Mucosa of stomach (tissue), 1 donor: ENCODE measurements around the gene PTX3.

Experiments used
- H3K27me3 ChIP-seq: one replicate; pipeline ENCODE4 v1.7.0; 2013; ENCODE audit warnings: mild to moderate bottlenecking, low read length; ENCODE audit not compliant: control insufficient read depth, insufficient read depth
- H3K36me3 ChIP-seq: one replicate; pipeline ENCODE4 v1.7.0; 2013; ENCODE audit warnings: low read length; ENCODE audit not compliant: control insufficient read depth, insufficient read depth
- H3K4me1 ChIP-seq: one replicate; pipeline ENCODE4 v1.7.0; 2013; ENCODE audit warnings: mild to moderate bottlenecking, low read length; ENCODE audit not compliant: control insufficient read depth, insufficient read depth
- H3K4me3 ChIP-seq: one replicate; pipeline ENCODE4 v1.7.0; 2013; ENCODE audit warnings: low read length
- H3K9ac ChIP-seq: one replicate; pipeline ENCODE4 v1.7.0; 2013; ENCODE audit warnings: mild to moderate bottlenecking, low read length, moderate library complexity
- H3K9me3 ChIP-seq: one replicate; pipeline ENCODE4 v1.7.0; 2013; ENCODE audit warnings: mild to moderate bottlenecking, low read length, moderate library complexity; ENCODE audit not compliant: control insufficient read depth
- donor health status: Pancreatic carcinoma.

The PTX3 gene

DNA sequence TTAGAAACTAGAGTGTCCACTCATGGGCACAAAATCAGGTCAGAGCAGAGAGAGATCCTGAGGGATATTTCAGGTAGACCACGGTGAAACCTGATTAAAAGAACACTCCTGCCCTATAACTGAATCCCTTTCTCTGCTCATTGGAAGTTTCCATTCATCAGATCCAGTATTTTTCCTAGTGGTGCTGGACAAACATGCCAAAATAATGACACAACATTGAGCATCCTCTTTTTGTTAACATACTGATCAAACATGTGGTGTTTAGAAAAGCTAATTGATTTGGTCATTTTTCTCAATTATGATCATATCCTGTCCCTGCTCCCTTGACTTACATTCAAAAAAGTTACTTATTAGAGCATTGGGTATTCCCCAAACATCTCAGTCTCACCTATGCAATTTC is 27.2 kb downstream of the PTX3 start:
- H3K36me3 ChIP-seq: no peaks in the 10 kb centered on the region
- no peaks in the 10 kb centered on the region for H3K9me3 ChIP-seq
- no peak overlapping the region for H3K4me3 ChIP-seq
- H3K4me1 ChIP-seq: no peaks in the 10 kb centered on the region
- no peak overlapping the region for H3K9ac ChIP-seq
- no peaks in the 10 kb centered on the region for H3K27me3 ChIP-seq

DNA sequence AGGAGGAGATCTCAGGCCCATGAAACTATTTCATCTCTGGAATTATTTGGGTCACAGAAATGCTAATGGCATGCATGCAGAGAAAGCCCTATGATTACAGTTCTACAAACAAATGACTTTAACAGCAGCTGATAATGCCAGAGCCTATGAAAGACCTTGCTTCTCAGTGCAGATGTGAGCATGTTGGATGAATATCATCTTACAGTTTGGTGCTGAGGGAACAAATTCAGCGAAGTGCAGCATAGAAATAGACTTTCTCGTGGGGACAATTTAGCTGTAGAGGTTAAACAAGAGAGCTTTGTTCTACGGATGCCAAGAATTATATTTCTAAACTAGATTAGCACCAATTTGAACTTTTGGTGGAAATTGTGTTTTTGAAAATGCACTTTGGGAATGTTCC is 27.7 kb downstream of the PTX3 start:
- Histone ChIP-seq H3K36me3 (no peaks in the 10 kb centered on the region), H3K4me3 (no peak overlapping the region), H3K9ac (no peak overlapping the region), H3K27me3 (no peaks in the 10 kb centered on the region), H3K4me1 (no peaks in the 10 kb centered on the region), H3K9me3 (no peaks in the 10 kb centered on the region)

DNA sequence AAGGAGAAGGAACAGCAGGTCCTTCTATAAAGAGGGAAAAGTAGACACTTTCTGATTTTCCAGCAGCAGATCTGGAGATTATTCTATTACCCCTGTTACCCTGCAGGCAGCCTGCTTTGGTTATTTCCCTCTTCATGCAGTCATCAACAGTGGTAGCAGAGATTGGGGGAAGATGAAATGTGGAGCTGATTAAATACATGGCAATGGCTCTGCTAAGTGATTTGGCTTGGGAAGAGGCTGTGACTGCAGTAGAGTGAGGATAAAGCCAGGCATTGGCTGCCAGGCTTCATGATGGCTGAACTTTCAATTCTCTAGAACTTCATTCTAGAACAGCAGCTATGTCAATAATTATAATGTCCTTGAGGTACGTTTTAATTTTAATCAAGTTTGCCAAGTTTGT is 29.1 kb downstream of the PTX3 start:
- no peaks in the 10 kb centered on the region for H3K27me3 ChIP-seq
- no peaks in the 10 kb centered on the region for H3K9me3 ChIP-seq
- H3K4me3 ChIP-seq: no peak overlapping the region
- H3K36me3 ChIP-seq: no peaks in the 10 kb centered on the region
- no peak overlapping the region for H3K9ac ChIP-seq
- H3K4me1 ChIP-seq: no peaks in the 10 kb centered on the region

DNA sequence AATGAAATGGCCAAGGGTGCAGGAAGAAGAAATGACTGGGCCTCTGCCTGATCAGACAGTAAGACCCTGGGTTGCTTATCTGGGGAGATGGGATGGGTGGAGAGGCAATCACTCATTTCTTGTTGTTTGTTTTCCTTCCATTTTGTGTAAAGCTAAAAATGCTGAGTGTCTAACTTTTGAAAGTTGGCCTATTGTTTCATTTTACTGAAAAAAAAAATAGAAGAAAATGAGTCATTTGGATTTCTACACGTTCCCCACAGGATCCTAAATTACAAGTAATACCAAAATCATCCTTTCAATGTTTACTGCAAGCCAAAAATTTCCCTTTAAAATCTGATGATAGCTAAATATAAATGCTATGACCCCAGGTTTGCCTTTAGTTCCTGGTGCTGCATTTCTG is 30.6 kb downstream of the PTX3 start:
- no peaks in the 10 kb centered on the region for H3K4me1 ChIP-seq
- H3K9me3 ChIP-seq: no peaks in the 10 kb centered on the region
- H3K4me3 ChIP-seq: no peak overlapping the region
- H3K36me3 ChIP-seq: no peaks in the 10 kb centered on the region
- no peaks in the 10 kb centered on the region for H3K27me3 ChIP-seq
- H3K9ac ChIP-seq: no peak overlapping the region

GRCh38 chr3:157469561-157470294 is 33.1 kb downstream of the PTX3 start:
- no peaks in the 10 kb centered on the region for H3K4me1 ChIP-seq
- H3K4me3 ChIP-seq: no peak overlapping the region
- H3K9me3 ChIP-seq: no peaks in the 10 kb centered on the region
- H3K36me3 ChIP-seq: no peaks in the 10 kb centered on the region
- H3K27me3 ChIP-seq: no peaks in the 10 kb centered on the region
- no peak overlapping the region for H3K9ac ChIP-seq

DNA sequence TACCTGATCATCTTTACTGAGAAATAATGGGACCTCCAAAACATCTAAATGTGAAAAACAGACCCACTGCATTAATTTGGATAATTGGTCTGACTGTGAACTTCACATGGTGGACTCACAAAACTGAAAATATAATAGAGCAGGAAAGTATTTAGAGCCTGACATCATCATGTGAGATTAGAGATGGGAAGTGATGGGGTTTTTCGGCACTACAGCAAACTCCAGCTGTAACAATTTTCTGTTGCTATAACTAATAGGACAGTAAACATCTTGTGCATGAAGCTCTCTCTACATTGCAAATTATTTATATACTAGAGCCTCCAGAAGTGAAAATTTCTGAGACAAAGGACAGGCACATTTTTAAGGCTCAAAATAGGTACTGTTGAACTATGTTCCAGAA is 34.4 kb downstream of the PTX3 start:
- no peaks in the 10 kb centered on the region for H3K27me3 ChIP-seq
- no peaks in the 10 kb centered on the region for H3K36me3 ChIP-seq
- no peaks in the 10 kb centered on the region for H3K9me3 ChIP-seq
- H3K9ac ChIP-seq: no peak overlapping the region
- no peak overlapping the region for H3K4me3 ChIP-seq
- H3K4me1 ChIP-seq: no peaks in the 10 kb centered on the region

- H3K9ac ChIP-seq: no peak overlapping the region
- no peaks in the 10 kb centered on the region for H3K36me3 ChIP-seq
- H3K9me3 ChIP-seq: no peaks in the 10 kb centered on the region
- no peaks in the 10 kb centered on the region for H3K27me3 ChIP-seq
- no peaks in the 10 kb centered on the region for H3K4me1 ChIP-seq
- no peak overlapping the region for H3K4me3 ChIP-seq
These were observed 36.0 kb downstream of the PTX3 start for GRCh38 chr3:157472648-157473047.

DNA sequence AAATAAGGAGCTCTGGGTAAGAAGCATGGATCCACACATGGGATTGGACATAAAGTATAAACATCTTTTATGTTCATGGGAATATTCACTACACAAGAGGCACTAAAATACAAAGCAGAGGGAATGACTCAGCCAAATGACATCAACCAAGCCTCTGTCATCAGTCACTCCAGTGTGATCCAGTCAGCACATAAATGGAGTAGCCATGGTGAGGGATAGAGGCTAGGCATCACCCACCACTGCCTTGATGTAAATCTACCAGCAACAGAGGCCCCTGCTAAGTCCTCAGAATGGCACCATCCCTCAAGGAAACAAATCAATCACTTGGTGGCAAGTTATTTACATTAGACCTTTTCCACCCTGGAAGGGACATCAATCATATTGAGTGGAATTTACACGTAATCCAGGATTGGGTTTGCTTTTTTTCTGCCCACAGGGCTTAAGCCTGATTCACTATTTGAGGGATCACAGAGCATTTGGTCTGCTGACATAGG is 39.3 kb downstream of the PTX3 start:
- no peaks in the 10 kb centered on the region for H3K4me1 ChIP-seq
- no peaks in the 10 kb centered on the region for H3K9me3 ChIP-seq
- no peak overlapping the region for H3K9ac ChIP-seq
- no peak overlapping the region for H3K4me3 ChIP-seq
- H3K36me3 ChIP-seq: no peaks in the 10 kb centered on the region
- no peaks in the 10 kb centered on the region for H3K27me3 ChIP-seq

- Histone ChIP-seq H3K9me3 (no peaks in the 10 kb centered on the region), H3K4me1 (no peaks in the 10 kb centered on the region), H3K4me3 (no peak overlapping the region), H3K27me3 (no peaks in the 10 kb centered on the region), H3K36me3 (no peaks in the 10 kb centered on the region), H3K9ac (no peak overlapping the region)
These were observed 40.8 kb downstream of the PTX3 start for GRCh38 chr3:157477441-157477840.

GRCh38 chr3:157479464-157480243 is 43.0 kb downstream of the PTX3 start:
- Histone ChIP-seq H3K4me3 (no peak overlapping the region), H3K9ac (no peak overlapping the region)

GRCh38 chr3:157487339-157487738 is 50.7 kb downstream of the PTX3 start:
- Histone ChIP-seq H3K4me1 (no peaks in the 10 kb centered on the region), H3K27me3 (no peaks in the 10 kb centered on the region)

More at GRCh38 chr3:157479464-157480243, 43.0 kb downstream of the PTX3 start:
- Histone ChIP-seq H3K36me3 (no peaks in the 10 kb centered on the region), H3K27me3 (no peaks in the 10 kb centered on the region), H3K9me3 (no peaks in the 10 kb centered on the region), H3K4me1 (no peaks in the 10 kb centered on the region)

DNA sequence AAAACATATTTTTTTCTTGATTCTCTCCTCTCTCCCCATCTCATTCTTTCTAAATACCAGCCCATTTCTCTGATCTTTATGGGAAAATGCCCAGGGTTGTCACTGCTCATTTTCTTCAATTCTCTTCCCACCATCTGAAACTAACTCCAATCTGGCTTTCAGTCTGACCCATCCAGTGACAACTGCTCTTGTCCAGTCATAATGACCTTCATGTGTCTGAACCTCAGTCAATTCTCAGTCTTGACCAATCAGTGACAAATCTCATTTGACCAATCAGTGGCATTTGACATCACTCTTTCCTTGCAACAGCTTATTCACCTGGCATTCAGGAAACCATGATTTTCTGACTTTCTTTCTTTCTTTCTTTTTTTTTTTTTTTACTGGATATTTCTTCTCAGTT is 51.5 kb downstream of the PTX3 start:
- H3K36me3 ChIP-seq: no peaks in the 10 kb centered on the region
- no peaks in the 10 kb centered on the region for H3K4me1 ChIP-seq
- H3K4me3 ChIP-seq: no peak overlapping the region
- no peaks in the 10 kb centered on the region for H3K9me3 ChIP-seq
- no peak overlapping the region for H3K9ac ChIP-seq
- H3K27me3 ChIP-seq: no peaks in the 10 kb centered on the region

More at GRCh38 chr3:157487339-157487738, 50.7 kb downstream of the PTX3 start:
- H3K36me3 ChIP-seq: no peaks in the 10 kb centered on the region
- H3K9ac ChIP-seq: no peak overlapping the region
- H3K4me3 ChIP-seq: no peak overlapping the region
- no peaks in the 10 kb centered on the region for H3K9me3 ChIP-seq
